ENCODE measurements around the gene CDK19. TPM values are rescaled to one million over a fixed set of nuclear protein-coding genes. Genes with fewer than 3 reads are reported as not detected.

CDK19 gene
- total RNA-seq, 1 donor from 2014 or later, result 62.4 TPM

DNA sequence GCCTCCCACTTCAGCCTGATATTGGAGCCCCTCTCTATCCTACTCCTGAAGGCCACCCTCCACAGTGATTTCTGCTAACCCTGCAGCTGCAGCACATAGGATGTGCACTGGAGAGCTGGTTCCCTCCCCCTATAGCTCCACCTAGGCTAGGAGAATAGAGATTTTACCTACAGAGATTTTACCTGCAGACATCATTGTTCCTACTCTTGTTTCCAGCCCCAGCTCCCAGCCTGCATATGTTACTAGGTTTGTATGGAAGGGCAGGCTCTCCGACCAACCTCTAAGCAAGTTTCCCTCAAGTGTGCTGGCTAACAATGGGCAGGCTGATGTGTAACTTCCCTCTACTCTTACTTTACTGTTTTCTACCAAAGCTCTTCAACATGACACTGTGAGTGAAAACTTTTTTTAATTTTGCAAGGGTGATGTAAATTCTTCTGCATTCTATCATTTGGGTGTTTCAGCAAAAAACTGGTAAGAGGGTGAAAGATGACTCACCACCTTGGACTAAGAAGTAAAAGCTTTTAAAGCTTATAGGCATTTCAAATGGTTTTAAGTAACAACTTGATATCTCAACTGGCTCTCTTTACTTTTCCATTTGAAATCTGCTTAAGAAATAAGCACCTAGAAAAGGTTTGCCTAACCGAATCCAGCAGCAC is 106.8 kb downstream of the CDK19 start:
- no peak for DNase-seq (ENCODE audit: low spot score in 2 of 2)
- no peak for FAIRE-seq

DNA sequence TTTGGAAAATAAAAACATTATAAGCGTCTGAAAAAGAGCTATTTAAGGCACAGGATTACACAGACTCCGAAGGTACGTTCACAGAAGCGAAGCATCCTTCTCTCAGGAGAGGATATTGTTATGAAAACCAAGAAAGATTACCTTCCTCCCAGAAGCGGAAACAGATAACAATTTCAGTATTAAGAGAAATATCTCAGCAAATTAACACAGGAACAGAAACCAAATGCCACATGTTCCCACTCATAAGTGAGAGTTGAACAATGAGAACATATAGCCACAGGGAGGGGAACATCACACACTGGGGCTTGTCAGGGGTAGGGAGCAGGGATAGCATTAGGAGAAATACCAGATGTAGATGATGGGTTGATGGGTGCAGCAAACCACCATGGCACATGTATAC is 109.7 kb downstream of the CDK19 start:
- no peak for FAIRE-seq
- DNase-seq (ENCODE audit: low spot score in 2 of 2), result no peak

DNA sequence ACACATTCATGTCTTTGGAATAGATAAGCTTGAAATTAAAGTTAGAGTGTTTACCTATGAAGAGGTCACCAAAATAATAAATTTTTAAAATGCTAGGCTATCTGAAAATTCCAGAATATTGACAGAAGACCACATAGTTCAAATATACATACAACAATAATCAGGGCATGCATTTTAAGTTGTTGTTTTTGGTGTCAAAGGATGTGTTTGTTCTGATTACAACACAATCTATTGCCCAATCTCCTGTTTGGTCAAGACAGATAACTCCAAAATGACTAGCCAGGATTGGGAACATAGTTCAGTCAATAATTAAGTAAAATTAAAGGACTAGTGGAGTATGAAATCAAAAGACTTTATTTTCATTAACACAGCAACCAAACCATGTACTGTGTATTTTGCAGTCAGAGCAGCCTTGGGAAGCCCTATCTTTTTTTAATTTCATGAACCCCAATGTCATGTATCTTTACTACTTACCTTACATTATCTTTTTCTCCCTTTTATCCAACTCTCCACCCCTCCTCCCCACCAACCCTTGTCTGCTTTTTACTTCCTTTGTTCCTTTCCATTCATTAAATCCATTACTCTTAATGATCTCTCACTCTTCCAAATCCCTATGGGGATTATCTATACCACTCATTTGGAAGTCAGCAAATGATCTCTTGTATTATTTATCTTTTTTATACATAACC is 111.2 kb downstream of the CDK19 start:
- no peak for FAIRE-seq

DNA sequence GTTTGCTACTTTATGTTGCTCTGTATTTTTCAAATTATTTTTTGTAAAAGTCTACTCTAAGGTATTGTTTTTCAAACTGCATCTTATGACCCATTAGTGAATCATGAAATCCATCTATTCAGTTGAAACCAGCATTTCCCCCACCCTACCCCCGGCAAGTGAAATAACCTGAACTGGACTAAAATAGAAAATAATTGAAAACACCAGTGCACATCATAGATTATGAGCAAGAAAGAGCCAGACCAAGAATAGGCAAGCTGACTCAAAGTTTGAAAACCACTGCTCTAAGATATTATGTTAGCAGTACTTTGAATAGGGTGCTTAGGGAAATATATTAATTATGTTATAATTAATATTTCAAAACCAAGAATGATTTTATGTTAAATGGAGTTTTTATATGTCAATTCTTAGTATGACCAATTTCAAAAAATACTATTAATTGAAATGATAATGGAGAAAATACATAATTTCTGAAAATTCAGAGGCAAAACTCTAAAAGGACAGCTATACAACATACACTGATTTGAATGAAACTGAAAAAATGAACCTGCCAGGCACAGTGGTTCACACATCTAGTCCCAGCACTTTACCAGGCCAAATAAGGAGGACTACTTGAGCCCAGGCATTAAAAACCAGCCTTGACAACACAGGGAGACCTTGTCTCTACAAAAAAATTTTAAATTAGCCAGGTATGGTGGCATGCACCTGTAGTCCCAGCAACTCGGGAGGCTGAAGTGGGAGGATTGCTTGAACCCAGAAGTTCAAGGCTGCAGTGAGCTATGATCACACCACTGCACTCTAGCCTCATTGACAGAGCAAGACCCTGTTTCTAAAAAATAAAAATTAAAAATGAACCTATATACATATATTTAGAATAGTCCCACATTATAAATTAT is 112.0 kb downstream of the CDK19 start:
- no peak for DNase-seq (ENCODE audit: low spot score in 2 of 2)
- FAIRE-seq, result no peak

More for the DNA sequence above, 111.2 kb downstream of the CDK19 start:
- DNase-seq (ENCODE audit: low spot score in 2 of 2), result no peak

DNA sequence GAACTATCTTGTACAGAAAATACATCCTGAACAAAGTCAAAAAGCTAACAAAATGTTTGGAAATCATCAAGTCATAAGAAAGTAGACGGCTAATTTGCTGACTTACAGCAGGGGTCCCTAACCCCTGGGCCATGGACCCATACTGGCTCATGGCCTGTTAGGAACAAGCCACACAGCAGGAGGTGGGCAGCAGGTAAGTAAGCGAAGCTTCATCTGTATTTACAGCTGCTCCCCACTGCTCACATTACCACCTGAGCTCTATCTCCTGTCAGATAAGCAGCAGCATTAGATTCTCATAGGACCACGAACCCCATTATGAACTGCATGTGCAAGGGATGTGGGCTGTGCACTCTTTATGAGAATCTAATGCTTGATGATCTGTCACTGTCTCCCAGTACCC is 115.5 kb downstream of the CDK19 start:
- no peak for DNase-seq (ENCODE audit: low spot score in 2 of 2)
- FAIRE-seq, result no peak

DNA sequence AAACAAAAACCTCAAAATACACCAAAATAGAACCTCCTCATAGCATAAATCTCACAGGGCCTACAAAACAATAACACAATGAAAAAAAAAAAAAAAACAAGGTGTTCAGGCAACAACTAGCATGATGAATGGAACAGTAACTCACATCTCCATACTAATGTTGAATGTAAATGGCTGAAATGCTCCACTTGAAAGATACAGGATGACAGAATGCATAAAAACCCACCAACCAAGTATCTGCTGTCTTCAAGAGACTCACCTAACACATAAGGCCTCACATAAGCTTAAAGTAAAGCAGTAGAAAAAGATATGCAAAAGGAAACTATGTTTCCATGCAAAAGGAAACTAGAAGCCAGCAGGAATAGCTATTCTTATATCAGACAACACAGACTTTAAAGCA is 121.3 kb downstream of the CDK19 start:
- DNase-seq (ENCODE audit: low spot score in 2 of 2) (no peak), FAIRE-seq (no peak)

DNA sequence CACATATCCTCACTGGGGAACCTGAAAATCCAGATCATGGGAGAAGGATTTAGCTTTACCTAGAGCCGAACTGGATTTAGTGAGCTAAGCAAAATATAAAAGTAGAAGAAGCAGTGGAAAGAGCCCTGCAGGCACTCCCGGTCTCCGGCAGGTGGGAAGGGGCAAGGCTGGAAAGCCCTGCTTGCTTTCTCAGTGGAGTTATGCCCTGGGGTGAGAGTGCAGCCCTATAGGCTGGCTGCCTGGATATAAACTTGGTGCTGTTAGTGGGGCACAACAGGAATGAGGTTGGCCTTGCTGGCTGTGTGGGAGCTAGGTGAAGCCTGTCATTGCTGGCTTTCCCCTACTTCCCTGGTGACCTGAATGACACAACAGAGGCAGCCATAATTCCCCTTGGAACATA is 122.0 kb downstream of the CDK19 start:
- DNase-seq (ENCODE audit: low spot score in 2 of 2) (no peak), FAIRE-seq (no peak)

DNA sequence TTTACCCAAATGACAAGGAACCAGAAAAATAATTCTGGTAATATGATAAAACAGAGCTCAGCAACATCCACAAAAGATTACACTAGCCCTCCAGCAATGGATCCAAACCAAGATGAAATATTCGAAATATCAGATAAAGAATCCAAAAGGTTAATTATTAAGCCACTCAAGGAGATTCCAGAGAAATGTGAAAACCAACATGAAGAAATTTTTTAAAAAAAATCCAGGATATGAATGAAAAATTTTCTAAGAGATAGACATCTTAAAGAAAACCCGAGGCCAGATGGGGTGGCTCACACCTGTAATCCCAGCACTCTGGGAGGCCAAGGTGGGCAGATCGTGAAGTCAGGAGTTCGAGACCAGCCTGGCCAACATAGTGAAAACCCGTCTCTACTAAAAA is 124.4 kb downstream of the CDK19 start:
- DNase-seq (ENCODE audit: low spot score in 2 of 2), result no peak
- no peak for FAIRE-seq

DNA sequence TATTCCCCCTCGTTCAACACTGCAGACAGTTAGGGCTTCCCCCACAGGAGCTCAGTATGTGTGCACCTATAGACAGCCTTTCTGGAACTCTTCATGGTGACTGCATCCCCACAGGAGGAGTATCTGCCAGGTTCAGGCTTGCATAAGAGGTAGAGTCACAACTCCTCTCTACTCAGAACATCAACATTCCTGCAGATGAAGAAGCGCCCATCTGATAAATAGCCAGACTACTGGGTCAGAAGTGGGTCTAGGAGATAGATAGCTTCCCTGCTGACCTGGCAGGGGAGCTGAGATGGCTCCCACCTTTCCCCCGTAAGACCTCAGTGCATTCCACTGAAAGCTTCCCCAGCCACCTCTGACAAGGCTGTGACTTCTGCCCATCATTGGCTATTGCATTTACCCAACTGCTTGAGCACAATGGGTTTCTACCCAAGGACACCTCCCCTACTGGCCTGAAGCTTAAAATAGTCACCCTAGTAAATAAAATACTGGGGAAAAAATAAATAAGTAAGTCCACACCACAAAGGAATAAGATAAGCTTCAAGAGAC is 125.1 kb downstream of the CDK19 start:
- no peak for DNase-seq (ENCODE audit: low spot score in 2 of 2)
- FAIRE-seq, result no peak

DNA sequence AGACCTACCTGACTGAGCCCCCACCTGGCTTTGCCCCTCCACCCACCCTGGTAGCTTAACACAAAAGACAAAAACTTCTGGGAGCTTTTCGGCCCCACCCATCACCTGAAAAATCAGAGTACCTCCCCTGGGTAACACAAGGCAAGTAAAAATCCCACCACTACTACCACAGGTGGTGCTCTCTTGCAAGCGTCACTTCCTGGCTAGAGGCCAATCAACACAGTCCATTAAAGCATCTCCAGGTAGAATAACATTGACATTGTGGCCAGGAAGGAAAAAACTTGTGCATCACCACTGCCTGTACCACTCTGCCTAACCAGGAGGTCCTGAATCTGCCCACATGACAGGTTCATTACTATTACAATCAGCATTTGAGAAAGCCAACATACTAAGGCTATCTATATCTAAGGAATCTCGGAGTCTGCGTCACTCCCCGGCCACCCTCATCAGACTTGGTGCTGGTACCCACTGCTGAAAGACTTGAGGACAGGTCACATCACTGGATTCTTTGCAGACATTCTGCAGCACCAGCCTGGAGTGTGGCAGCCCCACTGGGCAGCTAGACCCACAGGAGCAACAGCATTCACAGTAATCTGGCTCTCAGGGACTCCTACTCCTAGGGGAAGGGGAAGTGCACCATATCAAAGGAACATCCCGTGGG is 125.9 kb downstream of the CDK19 start:
- no peak for FAIRE-seq
- no peak for DNase-seq (ENCODE audit: low spot score in 2 of 2)

DNA sequence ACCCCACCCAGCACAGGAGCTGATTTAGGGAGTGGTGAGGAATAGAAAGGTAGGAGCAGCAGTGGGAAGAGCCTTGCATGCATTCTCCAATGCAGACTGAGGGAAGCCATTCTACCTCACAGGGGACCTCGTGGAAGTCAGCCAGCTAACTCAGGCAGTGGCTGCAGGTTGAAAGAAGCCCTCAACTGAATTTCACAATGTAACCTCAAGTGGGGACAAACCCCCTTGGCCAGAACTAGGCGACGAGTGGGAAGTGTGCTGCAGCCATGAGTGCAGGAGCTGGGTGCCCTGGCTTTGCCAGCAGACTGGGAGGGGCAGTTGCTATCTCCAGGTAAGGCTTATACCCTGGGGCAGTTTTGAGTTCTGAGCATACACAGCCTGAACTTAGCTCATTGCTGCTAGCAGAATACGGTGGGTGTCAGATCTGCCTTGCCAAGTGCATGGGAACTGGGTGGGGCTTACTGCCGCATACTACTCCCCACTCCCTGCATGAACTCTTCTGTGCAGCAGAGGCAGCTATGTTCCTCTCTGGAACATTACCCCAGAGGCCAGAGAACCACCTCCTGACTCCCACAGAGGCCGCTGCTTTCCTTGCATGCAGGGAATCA is 126.5 kb downstream of the CDK19 start:
- DNase-seq (ENCODE audit: low spot score in 2 of 2) (no peak), FAIRE-seq (no peak)

DNA sequence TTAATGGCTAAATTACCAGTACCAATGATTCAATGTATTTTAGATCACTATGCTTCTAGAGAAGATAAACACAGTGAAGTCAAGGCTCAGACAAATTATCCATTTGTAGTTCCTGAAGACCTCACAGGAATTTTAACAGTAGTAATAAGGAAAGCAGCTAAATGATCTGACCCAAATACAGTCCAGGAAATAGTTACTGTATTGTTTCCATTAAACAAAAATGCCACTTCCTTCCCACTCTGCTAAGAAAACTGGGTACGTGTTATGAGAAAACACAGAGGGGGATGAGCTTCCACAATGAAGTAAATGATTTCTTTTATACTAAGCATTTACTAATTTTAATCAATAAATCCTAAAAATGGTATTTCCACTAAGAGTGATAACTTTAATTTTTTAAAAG is 127.9 kb downstream of the CDK19 start:
- no peak for DNase-seq (ENCODE audit: low spot score in 2 of 2)
- FAIRE-seq, result no peak

DNA sequence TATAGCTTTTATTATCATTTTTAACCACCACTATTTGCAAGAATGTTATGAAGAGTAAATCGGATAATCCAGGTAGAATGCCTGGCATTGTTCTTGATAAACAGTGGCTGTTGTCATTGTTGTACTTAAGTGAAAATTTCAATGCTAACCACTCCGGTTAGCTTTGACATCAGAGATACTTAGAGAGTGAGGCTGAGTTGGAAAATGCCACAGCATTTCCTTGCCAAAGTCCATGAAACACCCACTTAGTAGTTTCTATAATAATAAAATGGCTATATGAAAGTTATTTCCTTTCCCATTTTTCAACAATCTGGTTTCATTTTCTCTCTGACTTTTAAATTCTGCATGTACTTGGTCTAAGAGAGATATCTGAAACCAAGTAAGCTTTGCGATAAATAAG is 132.0 kb downstream of the CDK19 start:
- no peak for FAIRE-seq
- no peak for DNase-seq (ENCODE audit: low spot score in 2 of 2)

DNA sequence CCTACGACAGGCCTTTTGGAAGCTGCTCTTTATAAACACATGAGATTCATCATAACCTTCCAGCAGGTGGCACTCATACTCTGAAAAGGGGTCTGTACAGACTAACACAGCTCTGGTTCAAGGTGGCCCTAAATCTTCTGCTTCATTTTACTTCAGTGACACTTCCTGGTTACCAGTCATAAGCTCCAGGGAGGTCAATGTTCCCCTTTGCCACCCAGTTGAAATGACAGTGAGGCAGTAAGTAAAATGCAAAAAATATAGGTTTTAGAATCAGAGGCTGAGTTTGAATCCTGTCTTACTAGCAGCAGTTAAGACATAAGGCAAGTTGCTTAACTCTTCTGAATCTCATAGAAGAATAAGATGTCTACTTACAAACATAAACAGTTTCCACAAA is 132.8 kb downstream of the CDK19 start:
- FAIRE-seq, result peak; percentile 40
- peak; percentile 15 to 32 for DNase-seq (ENCODE audit: low spot score in 2 of 2)

DNA sequence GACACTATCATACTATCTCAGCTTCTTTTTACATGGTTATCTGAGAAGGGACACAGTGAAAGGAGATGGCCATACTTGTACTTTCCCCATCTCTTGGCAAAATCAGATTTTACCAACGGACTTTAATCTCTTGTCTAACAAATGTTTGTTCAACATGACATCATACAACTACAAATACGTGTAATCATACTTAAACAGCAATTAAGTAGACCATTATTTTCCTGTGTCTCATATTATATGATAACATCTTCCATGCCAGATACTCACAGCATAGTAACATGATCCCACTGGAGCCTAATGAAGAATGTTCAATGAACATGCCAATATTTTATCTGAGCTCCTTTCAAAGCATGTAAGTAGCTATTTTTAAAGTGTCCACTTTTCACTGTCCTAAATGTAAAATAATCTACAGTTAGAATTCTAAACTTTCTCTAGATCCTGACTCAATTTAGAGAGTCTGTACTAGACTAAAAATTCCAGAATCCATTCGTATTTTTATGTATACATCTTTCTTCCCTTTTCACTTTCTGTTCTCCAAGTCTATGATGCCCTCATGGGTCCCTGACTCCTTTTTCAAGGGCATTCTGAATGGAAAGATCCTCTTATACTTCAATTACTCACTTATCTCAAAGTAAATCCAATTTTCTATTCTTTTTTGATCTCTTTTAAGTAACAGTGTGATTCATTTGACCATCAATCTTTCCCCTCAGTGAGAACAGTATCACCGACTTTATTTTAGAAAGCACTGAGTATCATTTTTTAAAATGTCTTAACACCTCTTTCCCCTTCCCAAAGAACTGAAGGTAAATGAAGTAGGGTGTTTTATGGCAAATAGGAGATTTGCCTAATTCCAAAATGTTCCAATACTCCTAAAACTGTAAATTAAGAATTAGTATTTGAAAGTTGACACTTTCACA is 133.5 kb downstream of the CDK19 start:
- no peak for FAIRE-seq
- DNase-seq (ENCODE audit: low spot score in 2 of 2), result no peak

DNA sequence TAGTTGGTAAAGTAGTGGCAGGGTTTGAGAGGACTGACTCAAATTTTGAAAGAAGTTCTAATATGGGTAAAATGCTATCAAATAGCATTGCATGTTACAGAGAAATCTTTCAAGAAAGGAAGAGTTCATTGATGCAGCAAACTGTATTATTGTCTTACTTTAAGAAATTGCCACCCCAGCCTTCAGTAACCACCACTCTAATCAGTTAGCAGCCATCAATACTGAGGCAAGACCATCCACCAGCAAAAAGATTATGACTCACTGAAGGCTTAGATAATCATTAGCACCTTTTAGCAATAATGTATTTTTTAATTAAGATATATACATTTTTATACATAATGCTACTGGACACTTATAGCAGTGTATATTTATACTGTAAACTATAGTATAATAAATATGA is 138.9 kb downstream of the CDK19 start:
- DNase-seq (ENCODE audit: low spot score in 2 of 2) (no peak), FAIRE-seq (no peak)

DNA sequence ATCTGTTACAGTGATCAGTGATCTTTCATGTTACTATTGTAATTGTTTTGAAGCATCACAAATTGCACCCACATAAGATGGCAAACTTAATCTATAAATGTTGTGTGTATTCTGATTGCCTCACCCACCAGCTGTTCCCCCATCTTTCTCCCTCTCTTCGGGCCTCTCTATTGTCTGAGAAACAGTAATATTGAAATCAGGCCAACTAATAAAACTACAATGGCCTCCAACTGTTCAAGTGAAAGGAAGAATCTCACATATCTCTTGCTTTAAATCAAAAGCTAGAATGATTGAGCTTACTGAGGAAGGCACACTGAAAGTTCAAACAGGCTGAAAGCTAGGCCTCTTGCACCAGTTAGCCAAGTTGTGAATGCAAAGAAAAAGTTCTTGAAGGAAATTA is 141.2 kb downstream of the CDK19 start:
- FAIRE-seq, result no peak
- no peak for DNase-seq (ENCODE audit: low spot score in 2 of 2)

DNA sequence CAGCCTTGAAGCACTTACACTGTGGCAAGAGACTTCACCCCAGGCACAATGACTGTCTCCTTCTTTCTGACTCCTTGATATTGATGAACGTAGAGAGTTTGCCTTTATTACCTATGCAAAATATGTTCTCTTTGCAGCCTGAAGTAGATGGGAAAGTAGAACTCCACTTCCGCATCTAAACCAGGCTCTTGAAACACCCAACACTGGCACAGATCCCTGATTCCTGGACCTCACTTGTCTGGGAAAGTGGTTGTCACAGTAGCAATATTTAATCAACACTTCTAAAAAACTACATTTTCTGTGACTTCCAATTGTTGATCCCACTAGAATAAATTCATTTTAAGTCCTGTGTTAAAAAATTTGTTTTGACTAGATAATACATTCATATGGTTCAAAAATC is 143.1 kb downstream of the CDK19 start:
- no peak for DNase-seq (ENCODE audit: low spot score in 2 of 2)
- no peak for FAIRE-seq

DNA sequence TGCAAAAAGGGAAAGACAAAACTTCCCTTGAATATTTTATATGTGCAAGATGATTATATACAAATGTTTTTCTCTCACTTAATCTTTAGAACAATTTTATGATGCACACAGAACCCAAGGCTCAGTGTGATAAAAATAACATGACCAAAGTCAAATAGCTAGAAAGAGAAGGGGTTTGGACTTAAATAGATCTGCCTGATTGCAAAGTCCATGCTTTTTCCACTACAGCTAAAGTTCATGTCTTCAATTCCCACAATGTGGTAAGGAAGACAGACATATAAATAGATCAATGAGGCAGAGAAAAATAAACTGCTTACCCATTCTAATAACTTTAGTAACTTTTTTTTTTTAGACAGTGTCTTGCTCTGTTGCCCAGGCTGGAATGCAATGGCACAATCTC is 143.8 kb downstream of the CDK19 start:
- no peak for FAIRE-seq

More for the DNA sequence above, 143.8 kb downstream of the CDK19 start:
- DNase-seq (ENCODE audit: low spot score in 2 of 2), result no peak

All from frontal cortex (tissue), 4 donors.